ENCODE measurements around the gene NUDT8.
"Not testable (repeated sequence)": the region's sequence is repeated elsewhere in the genome, so short reads cannot be mapped to it uniquely, and the experiment has no call there.

NUDT8 gene

GRCh38 chr11:67627441-67627811, 2.3 kb downstream of the NUDT8 start:
- DNase-seq, result no peak

GRCh38 chr11:67626970-67627369, 2.8 kb downstream of the NUDT8 start:
- DNase-seq, result no peak

GRCh38 chr11:67626131-67626833, 3.5 kb downstream of the NUDT8 start:
- not testable (repeated sequence) for DNase-seq

GRCh38 chr11:67623795-67624194, 5.9 kb downstream of the NUDT8 start:
- not testable (repeated sequence) for DNase-seq

GRCh38 chr11:67622905-67623304, 6.8 kb downstream of the NUDT8 start:
- not testable (repeated sequence) for DNase-seq

- DNase-seq, result not testable (repeated sequence)
Observed at GRCh38 chr11:67621928-67622327, 7.8 kb downstream of the NUDT8 start.

- not testable (repeated sequence) for DNase-seq
Observed at GRCh38 chr11:67620621-67621020, 9.1 kb downstream of the NUDT8 start.

- not testable (repeated sequence) for DNase-seq
Observed at GRCh38 chr11:67619683-67620618, 9.8 kb downstream of the NUDT8 start.

- not testable (repeated sequence) for DNase-seq
Observed at GRCh38 chr11:67618901-67619659, 10.7 kb downstream of the NUDT8 start.

GRCh38 chr11:67617243-67617953, 12.3 kb downstream of the NUDT8 start:
- DNase-seq, result no peak

GRCh38 chr11:67616431-67617242, 13.1 kb downstream of the NUDT8 start:
- no peak for DNase-seq

- peak; percentile 19 for DNase-seq
Observed at GRCh38 chr11:67615728-67616430, 13.9 kb downstream of the NUDT8 start.

GRCh38 chr11:67614730-67615714, 14.7 kb downstream of the NUDT8 start:
- peak; percentile 59 for DNase-seq

- peak; percentile 92 for DNase-seq
Observed at GRCh38 chr11:67613960-67614715, 15.6 kb downstream of the NUDT8 start.

- DNase-seq, result no peak
Observed at GRCh38 chr11:67613313-67613959, 16.3 kb downstream of the NUDT8 start.

GRCh38 chr11:67612751-67613150, 17.0 kb downstream of the NUDT8 start:
- DNase-seq, result no peak

- no peak for DNase-seq
Observed at GRCh38 chr11:67611704-67612587, 17.8 kb downstream of the NUDT8 start.
